ENCODE measurements around the gene DNAH7. TPM values are rescaled to one million over a fixed set of nuclear protein-coding genes. Genes with fewer than 3 reads are reported as not detected.

Gene DNAH7
- total and polyA plus RNA-seq, 9 of the 15 experiments (the other 6 are each of a cell fraction or from before 2014, with no cell fraction given): 0.03 to 0.42 (median 0.18) TPM

GRCh38 chr2:195821566-195821932, 247.1 kb downstream of the DNAH7 start (continued):
- TF ChIP-seq ZBTB2 (IDR thresholded peaks at IDR 0.05) (no peak), MCM3 (IDR thresholded peaks at IDR 0.05) (no peak), NR2C2 (CRISPR knock-in tag; IDR thresholded peaks at IDR 0.05) (no peak), NR2C2 (tag; IDR thresholded peaks at IDR 0.05) (peak; percentile 28; the same call in 1 of the 2 replicates), PTRF (tag; IDR thresholded peaks at IDR 0.05) (no peak), SMAD4 (CRISPR knock-in tag; conservative IDR thresholded peaks at IDR 0.05) (peak; percentile 57; the same call in 1 of the 2 replicates), MXI1 (IDR thresholded peaks at IDR 0.05; ENCODE audit: low read depth, low read length) (no peak), POLR2AphosphoS2 (IDR thresholded peaks at IDR 0.05; ENCODE audit: low read length) (no peak), TCFL5 (CRISPR knock-in tag; conservative IDR thresholded peaks at IDR 0.05) (0 out of 2 replicates have a peak, but pooled peaks have one; percentile 39), SMAD3 (CRISPR knock-in tag; conservative IDR thresholded peaks at IDR 0.05) (peak; percentile 84)

- H3K9me1 ChIP-seq (ENCODE audit: control insufficient read depth, insufficient read depth, low read length): no peaks in the 10 kb centered on the region
- H4K20me1 ChIP-seq (replicated peaks; ENCODE audit: control insufficient read depth, insufficient read depth, low read length): no peaks in the 10 kb centered on the region
- intact Hi-C loops (cut with micrococcal nuclease) (no loop called here), in situ Hi-C loops (cut with MboI) (no loop called here)
- no peak overlapping the region for H3K4me3 ChIP-seq
- POLR2A ChIA-PET: no interaction called here
- no peak overlapping the region for H3K27ac ChIP-seq (ENCODE audit: extremely low read depth, low read depth, low read length)
- H3K9me3 ChIP-seq (replicated peaks; ENCODE audit: control insufficient read depth, insufficient read depth, low read depth, low read length): no peaks in the 10 kb centered on the region
- H3K27me3 ChIP-seq (ENCODE audit: control insufficient read depth in 2 of 2, insufficient read depth in 2 of 2, low read length in 2 of 2): no peaks in the 10 kb centered on the region
- ATAC-seq: no peak
- no peak for FAIRE-seq
- no peak overlapping the region for H3K4me2 ChIP-seq (ENCODE audit: insufficient read depth, low read length)
- H3K9ac ChIP-seq (ENCODE audit: insufficient read depth in 1 of 2, low read depth in 2 of 2, low read length in 2 of 2): no peak overlapping the region
- peak overlapping the region; percentile 65; the same call in 1 of the 2 replicates for H2AFZ ChIP-seq (ENCODE audit: low read depth, low read length)
- no TSS peak for BruUV-seq (replicated peaks)
- WGBS (ENCODE audit: insufficient coverage, low coverage, missing lambda C conversion rate): 7% methylated on average over 3 of the region's 3 CpGs
- H3K36me3 ChIP-seq (ENCODE audit: control insufficient read depth, insufficient read depth, low read length): no peaks in the 10 kb centered on the region
- H3K79me2 ChIP-seq (ENCODE audit: control insufficient read depth, insufficient read depth, low read length): no peaks in the 10 kb centered on the region
- DNase-seq (ENCODE audit: extremely low read depth in 1 of 4, low spot score in 3 of 4): no peak
- CTCF ChIA-PET (ENCODE audit: low intra/inter-chr PET ratio): no interaction called here
- TF ChIP-seq USF2 (CRISPR knock-in tag; IDR thresholded peaks at IDR 0.05): no peak
- TF ChIP-seq RHOXF2B (CRISPR knock-in tag; conservative IDR thresholded peaks at IDR 0.05): no peak
- TF ChIP-seq GMEB1 (CRISPR knock-in tag; IDR thresholded peaks at IDR 0.05): no peak
- no peak for TF ChIP-seq DACH1 (IDR thresholded peaks at IDR 0.05; ENCODE audit: partially characterized antibody)
- no peak for TF ChIP-seq KAT8 (IDR thresholded peaks at IDR 0.05; ENCODE audit: low read depth)
- no peak for TF ChIP-seq PPARD (CRISPR knock-in tag; IDR thresholded peaks at IDR 0.05)
- TF ChIP-seq SMARCA5 (IDR thresholded peaks at IDR 0.05): no peak
- TF ChIP-seq CBFA2T2 (conservative IDR thresholded peaks at IDR 0.05): no peak
- no peaks in the 10 kb centered on the region for H3K4me1 ChIP-seq (replicated peaks in 1 of 2; ENCODE audit: control insufficient read depth in 2 of 2, insufficient read depth in 2 of 2, low read length in 2 of 2)
These were observed 247.6 kb downstream of the DNAH7 start for GRCh38 chr2:195820867-195821565.

All from K562 (cell line).